HG03025 (cell line): ENCODE results near the gene ID2.
A peak's percentile ranks its signal among the peaks of the same experiment; 100 is the strongest.

Source experiments
- ATAC-seq: cut with Tn5 transposase; IDR thresholded peaks from one replicate; pipeline ENCODE4 v1.9.1; 2021; ENCODE audit warnings: mild to moderate bottlenecking, moderate library complexity; ENCODE audit not compliant: unreplicated experiment, low FRiP score

Gene ID2

GRCh38 chr2:8681786-8682692 is at the start of gene ID2:
Gene ID2 (plus strand): TSS chr2:8682056. CDS start chr2:8682166, 110 bp downstream.
- peak; percentile 55 for ATAC-seq

GRCh38 chr2:8632755-8633154 is 49.1 kb upstream of the ID2 start:
- no peak for ATAC-seq

- no peak for ATAC-seq
Observed at GRCh38 chr2:8633186-8633734, 48.6 kb upstream of the ID2 start.

GRCh38 chr2:8633735-8634313 is 48.0 kb upstream of the ID2 start:
- ATAC-seq, result no peak

GRCh38 chr2:8634466-8635172 is 47.2 kb upstream of the ID2 start:
- no peak for ATAC-seq

- ATAC-seq, result no peak
Observed at GRCh38 chr2:8636041-8636491, 45.8 kb upstream of the ID2 start.

GRCh38 chr2:8636721-8637636 is 44.9 kb upstream of the ID2 start:
- no peak for ATAC-seq

- ATAC-seq, result no peak
Observed at GRCh38 chr2:8638327-8638726, 43.5 kb upstream of the ID2 start.

- ATAC-seq, result no peak
Observed at GRCh38 chr2:8639122-8639635, 42.7 kb upstream of the ID2 start.

GRCh38 chr2:8640498-8640897 is 41.4 kb upstream of the ID2 start:
- ATAC-seq, result no peak

GRCh38 chr2:8641301-8641965 is 40.4 kb upstream of the ID2 start:
- no peak for ATAC-seq

GRCh38 chr2:8642366-8643068 is 39.3 kb upstream of the ID2 start:
- ATAC-seq, result no peak

- no peak for ATAC-seq
Observed at GRCh38 chr2:8643250-8643995, 38.4 kb upstream of the ID2 start.

- no peak for ATAC-seq
Observed at GRCh38 chr2:8643996-8644356, 37.9 kb upstream of the ID2 start.

- no peak for ATAC-seq
Observed at GRCh38 chr2:8644605-8645175, 37.2 kb upstream of the ID2 start.

GRCh38 chr2:8645176-8645831 is 36.6 kb upstream of the ID2 start:
- no peak for ATAC-seq
